Measurements from ENCODE around the gene DOCK7. TPM values are rescaled to one million over a fixed set of nuclear protein-coding genes. Genes with fewer than 3 reads are reported as not detected.

The DOCK7 gene
- total and polyA plus RNA-seq, 2 of the 13 experiments (the other 11 are each of a cell fraction or from before 2014, with no cell fraction given): 45.7 to 67.2 TPM

GRCh38 chr1:62621907-62622306 lies 66.3 kb downstream of the DOCK7 start (continued):
- TF ChIP-seq, protein P1, sequence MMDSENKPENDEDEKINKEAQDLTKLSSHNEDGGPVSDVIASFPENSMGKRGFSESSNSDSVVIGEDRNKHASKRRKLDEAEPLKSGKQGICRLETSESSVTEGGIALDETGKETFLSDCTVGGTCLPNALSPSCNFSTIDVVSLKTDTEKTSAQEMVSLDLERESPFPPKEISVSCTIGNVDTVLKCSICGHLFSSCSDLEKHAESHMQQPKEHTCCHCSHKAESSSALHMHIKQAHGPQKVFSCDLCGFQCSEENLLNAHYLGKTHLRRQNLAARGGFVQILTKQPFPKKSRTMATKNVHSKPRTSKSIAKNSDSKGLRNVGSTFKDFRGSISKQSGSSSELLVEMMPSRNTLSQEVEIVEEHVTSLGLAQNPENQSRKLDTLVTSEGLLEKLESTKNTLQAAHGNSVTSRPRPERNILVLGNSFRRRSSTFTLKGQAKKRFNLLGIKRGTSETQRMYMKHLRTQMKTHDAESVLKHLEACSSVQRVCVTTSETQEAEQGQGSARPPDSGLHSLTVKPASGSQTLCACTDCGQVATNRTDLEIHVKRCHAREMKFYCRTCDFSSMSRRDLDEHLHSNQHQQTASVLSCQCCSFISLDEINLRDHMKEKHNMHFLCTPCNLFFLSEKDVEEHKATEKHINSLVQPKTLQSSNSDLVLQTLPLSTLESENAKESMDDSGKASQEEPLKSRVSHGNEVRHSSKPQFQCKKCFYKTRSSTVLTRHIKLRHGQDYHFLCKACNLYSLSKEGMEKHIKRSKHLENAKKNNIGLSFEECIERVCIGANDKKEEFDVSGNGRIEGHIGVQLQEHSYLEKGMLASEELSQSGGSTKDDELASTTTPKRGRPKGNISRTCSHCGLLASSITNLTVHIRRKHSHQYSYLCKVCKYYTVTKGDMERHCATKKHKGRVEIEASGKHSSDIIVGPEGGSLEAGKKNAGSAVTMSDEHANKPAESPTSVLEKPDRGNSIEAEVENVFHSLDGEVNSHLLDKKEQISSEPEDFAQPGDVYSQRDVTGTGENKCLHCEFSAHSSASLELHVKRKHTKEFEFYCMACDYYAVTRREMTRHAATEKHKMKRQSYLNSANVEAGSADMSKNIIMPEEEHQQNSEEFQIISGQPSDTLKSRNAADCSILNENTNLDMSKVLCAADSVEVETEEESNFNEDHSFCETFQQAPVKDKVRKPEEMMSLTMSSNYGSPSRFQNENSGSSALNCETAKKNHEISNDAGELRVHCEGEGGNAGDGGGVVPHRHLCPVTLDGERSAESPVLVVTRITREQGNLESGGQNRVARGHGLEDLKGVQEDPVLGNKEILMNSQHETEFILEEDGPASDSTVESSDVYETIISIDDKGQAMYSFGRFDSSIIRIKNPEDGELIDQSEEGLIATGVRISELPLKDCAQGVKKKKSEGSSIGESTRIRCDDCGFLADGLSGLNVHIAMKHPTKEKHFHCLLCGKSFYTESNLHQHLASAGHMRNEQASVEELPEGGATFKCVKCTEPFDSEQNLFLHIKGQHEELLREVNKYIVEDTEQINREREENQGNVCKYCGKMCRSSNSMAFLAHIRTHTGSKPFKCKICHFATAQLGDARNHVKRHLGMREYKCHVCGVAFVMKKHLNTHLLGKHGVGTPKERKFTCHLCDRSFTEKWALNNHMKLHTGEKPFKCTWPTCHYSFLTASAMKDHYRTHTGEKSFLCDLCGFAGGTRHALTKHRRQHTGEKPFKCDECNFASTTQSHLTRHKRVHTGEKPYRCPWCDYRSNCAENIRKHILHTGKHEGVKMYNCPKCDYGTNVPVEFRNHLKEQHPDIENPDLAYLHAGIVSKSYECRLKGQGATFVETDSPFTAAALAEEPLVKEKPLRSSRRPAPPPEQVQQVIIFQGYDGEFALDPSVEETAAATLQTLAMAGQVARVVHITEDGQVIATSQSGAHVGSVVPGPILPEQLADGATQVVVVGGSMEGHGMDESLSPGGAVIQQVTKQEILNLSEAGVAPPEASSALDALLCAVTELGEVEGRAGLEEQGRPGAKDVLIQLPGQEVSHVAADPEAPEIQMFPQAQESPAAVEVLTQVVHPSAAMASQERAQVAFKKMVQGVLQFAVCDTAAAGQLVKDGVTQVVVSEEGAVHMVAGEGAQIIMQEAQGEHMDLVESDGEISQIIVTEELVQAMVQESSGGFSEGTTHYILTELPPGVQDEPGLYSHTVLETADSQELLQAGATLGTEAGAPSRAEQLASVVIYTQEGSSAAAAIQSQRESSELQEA (CRISPR knock-in tag; IDR thresholded peaks at IDR 0.05; ENCODE audit: not compliant biosample characterization): no peak
- TF ChIP-seq ZNF713 (CRISPR knock-in tag; IDR thresholded peaks at IDR 0.05): no peak
- peak; percentile 87 for TF ChIP-seq KAT8 (CRISPR knock-in tag; IDR thresholded peaks at IDR 0.05)
- no peak for TF ChIP-seq ZNF512B (CRISPR knock-in tag; IDR thresholded peaks at IDR 0.05; ENCODE audit: borderline replicate concordance)
- TF ChIP-seq KAT2B (IDR thresholded peaks at IDR 0.05; ENCODE audit: borderline replicate concordance, low read depth, low read length): no peak
- no peak for TF ChIP-seq ZNF841 (CRISPR knock-in tag; IDR thresholded peaks at IDR 0.05; ENCODE audit: borderline replicate concordance)
- TF ChIP-seq, protein P2, sequence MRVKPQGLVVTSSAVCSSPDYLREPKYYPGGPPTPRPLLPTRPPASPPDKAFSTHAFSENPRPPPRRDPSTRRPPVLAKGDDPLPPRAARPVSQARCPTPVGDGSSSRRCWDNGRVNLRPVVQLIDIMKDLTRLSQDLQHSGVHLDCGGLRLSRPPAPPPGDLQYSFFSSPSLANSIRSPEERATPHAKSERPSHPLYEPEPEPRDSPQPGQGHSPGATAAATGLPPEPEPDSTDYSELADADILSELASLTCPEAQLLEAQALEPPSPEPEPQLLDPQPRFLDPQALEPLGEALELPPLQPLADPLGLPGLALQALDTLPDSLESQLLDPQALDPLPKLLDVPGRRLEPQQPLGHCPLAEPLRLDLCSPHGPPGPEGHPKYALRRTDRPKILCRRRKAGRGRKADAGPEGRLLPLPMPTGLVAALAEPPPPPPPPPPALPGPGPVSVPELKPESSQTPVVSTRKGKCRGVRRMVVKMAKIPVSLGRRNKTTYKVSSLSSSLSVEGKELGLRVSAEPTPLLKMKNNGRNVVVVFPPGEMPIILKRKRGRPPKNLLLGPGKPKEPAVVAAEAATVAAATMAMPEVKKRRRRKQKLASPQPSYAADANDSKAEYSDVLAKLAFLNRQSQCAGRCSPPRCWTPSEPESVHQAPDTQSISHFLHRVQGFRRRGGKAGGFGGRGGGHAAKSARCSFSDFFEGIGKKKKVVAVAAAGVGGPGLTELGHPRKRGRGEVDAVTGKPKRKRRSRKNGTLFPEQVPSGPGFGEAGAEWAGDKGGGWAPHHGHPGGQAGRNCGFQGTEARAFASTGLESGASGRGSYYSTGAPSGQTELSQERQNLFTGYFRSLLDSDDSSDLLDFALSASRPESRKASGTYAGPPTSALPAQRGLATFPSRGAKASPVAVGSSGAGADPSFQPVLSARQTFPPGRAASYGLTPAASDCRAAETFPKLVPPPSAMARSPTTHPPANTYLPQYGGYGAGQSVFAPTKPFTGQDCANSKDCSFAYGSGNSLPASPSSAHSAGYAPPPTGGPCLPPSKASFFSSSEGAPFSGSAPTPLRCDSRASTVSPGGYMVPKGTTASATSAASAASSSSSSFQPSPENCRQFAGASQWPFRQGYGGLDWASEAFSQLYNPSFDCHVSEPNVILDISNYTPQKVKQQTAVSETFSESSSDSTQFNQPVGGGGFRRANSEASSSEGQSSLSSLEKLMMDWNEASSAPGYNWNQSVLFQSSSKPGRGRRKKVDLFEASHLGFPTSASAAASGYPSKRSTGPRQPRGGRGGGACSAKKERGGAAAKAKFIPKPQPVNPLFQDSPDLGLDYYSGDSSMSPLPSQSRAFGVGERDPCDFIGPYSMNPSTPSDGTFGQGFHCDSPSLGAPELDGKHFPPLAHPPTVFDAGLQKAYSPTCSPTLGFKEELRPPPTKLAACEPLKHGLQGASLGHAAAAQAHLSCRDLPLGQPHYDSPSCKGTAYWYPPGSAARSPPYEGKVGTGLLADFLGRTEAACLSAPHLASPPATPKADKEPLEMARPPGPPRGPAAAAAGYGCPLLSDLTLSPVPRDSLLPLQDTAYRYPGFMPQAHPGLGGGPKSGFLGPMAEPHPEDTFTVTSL (CRISPR knock-in tag; IDR thresholded peaks at IDR 0.05; ENCODE audit: borderline replicate concordance): peak; percentile 95
- no peak for TF ChIP-seq ZBTB42 (CRISPR knock-in tag; IDR thresholded peaks at IDR 0.05)
- peak; percentile 82 for TF ChIP-seq ARID3A (IDR thresholded peaks at IDR 0.05; ENCODE audit: low read depth, low read length)
- no peak for TF ChIP-seq ZBTB8A (CRISPR knock-in tag; IDR thresholded peaks at IDR 0.05; ENCODE audit: borderline replicate concordance, low read depth)
- TF ChIP-seq GATA4 (IDR thresholded peaks at IDR 0.05; ENCODE audit: borderline replicate concordance, low read depth): no peak

All from HepG2 (cell line).